Measurements from ENCODE around the gene GALNT13.

GALNT13 gene

GRCh38 chr2:153871231-153872221 lies at the start of gene GALNT13:
Gene GALNT13, plus strand, starts transcription at chr2:153871922.
- no peak for DNase-seq (ENCODE audit: low spot score)

- DNase-seq (ENCODE audit: low spot score) = no peak
Observed at GRCh38 chr2:153823880-153824279, 47.8 kb upstream of the GALNT13 start.

GRCh38 chr2:153828335-153828734 lies 43.4 kb upstream of the GALNT13 start:
- no peak for DNase-seq (ENCODE audit: low spot score)

GRCh38 chr2:153834662-153835061 lies 37.1 kb upstream of the GALNT13 start:
- no peak for DNase-seq (ENCODE audit: low spot score)

- no peak for DNase-seq (ENCODE audit: low spot score)
Observed at GRCh38 chr2:153858250-153858649, 13.5 kb upstream of the GALNT13 start.

DNA sequence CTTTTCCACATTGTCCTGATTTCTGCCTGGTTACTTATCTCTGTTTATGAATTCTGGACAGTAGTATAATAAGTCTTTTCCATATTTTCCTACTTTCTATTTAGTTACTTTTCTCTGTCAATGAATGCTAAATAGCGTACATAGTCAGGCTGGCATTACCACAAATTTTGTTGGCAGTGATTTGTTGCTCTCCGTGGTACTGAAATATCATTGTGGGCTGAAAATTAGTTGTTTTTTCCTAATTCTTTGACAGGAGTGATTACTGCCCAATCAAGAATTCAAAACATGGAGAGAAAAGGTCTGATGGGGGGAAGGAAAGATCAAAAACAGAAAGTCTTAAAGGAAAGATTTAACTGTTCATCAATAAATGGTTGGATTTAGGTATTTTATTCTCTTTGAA lies 7.7 kb upstream of the GALNT13 start:
- no peak for DNase-seq (ENCODE audit: low spot score)

- DNase-seq (ENCODE audit: low spot score) = no peak
Observed at GRCh38 chr2:153866595-153866994, 5.1 kb upstream of the GALNT13 start.

DNA sequence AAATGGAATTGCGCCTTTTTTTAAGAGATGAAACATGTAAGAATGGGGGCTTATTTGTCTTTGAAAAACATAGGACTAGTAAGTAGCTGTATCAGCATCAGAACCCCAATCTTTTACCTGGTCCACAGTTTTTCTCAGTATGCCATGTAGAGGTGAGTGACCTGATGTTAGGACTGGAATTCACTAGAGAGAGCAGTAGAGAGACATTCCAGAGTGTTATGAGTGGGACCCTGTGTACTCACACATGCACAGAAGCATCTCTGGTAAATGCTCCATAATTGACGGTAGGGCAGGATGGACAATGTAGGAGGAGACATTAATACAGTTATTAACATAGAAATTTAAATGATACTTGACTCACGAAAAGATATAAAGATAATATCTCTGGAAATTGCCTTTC lies 1.4 kb upstream of the GALNT13 start:
- no peak for DNase-seq (ENCODE audit: low spot score)

- DNase-seq (ENCODE audit: low spot score) = no peak
Observed at GRCh38 chr2:153872311-153873051, 759 bp downstream of the GALNT13 start.

DNA sequence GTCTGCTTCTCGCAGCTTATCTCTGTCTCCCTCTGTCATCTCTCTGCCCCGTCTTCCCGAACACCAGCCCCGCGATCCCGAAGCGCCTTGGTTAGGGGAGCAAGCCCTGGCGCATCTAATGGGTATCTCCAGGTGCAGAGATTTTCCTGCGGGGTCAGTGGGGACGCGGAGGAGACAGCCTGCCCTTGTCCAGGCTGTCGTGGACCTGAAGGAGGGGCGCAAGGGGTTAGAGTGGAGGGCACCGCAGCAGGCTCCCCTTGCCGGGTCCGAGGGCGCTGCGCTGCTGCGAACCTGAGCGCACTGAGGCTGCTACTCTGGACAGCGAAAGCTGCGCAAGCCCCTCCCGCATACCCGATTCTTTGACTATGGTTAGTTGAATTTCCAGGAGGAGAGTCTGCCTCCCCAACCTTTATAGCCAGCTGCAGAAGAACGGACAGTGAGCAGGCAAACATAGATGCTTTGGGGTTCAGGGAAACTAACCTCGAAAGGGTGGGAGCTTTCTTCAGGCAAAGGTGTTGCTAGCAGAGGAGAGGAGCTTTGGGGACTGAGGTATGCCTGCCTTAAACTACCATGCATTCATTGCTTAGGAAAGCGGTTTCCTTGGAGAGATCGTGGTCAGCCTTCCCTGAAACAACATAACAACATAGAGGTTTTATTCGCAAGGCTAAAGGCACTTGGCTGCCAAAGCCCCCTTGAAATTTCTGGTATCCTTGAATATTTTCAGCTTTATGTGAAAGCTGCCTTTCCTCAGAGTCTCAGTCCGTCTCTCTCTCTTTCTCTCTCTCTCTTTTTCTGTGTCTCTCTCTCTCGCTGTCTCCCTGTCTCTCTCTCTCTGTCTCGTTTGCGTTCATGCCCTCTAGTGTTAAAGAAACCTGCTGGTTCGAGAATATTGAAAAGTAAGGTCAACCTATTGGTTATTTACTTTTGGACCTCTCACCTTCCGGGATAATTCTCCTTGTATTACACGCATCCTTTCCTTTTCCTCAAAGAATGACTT lies 1.6 kb downstream of the GALNT13 start:
- DNase-seq (ENCODE audit: low spot score) = no peak

DNA sequence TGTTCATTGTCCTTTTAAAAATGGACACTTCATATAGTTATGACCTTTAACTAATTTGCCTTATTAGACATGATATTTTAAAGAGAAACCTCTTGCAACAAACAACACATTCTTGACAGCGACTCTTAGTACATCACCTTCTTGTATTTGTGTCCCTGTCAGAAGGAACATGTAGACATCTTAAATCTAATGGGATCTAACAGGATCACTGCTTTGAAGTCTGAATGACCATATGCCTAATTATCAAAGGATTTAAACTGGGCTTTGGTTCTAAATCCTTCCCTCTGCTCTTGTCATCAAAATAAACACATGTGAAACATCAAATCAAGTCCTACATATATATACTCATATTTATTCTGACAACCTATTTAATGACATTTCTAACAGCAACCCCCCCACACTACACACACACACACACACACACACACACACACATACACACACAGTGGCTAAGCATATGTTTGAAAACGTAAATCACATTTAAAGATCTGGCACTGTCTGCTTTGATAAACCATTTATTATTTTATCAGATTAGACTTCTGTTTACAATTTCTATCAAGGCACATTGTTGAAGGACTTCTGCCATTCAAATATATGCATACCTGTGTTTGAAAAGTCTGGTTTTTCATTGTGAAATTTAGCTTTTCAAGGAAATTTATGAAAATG lies 4.2 kb downstream of the GALNT13 start:
- DNase-seq (ENCODE audit: low spot score) = no peak

- no peak for DNase-seq (ENCODE audit: low spot score)
Observed at GRCh38 chr2:153880926-153881325, 9.2 kb downstream of the GALNT13 start.

DNA sequence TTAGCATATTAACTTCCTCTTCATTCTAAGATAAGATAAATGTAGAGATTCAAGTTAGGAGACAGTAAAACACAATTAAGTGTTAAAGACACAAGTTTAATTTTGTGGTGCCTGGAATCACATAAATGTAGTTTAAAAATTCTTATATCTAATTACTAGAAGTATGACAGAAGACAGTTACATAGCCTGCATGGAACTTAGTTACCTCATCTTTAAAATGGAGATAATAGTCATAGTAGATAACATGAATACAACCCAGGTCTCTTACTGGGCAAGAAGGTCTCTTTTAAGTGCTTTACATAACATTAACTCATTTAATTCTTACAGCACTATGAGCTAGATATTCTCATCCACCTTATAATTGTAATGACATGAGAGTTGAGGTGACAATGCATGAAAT lies 15.1 kb downstream of the GALNT13 start:
- DNase-seq (ENCODE audit: low spot score) = no peak

- DNase-seq (ENCODE audit: low spot score) = no peak
Observed at GRCh38 chr2:153890576-153890975, 18.9 kb downstream of the GALNT13 start.

DNA sequence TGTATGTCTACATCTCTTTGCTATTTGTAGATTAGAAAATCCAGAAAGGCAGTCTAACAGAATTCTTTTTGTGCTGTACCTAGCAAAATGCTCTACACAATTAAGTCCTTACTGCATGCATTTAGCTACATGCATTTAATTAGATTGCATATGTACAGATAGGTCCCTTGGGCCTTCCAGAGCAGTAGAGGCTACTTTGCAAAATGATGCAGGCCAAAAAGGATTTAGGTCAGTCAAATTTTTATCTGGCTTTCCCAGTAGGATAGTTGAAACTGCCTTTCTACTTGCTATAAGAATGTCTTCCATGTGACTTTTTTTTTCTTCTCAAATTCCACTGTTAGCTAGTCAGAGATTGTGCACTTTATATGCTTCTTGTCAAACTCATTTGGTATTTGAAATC lies 19.3 kb downstream of the GALNT13 start:
- DNase-seq (ENCODE audit: low spot score) = no peak

GRCh38 chr2:153912798-153913396 lies 41.2 kb downstream of the GALNT13 start:
- no peak for DNase-seq (ENCODE audit: low spot score)

- DNase-seq (ENCODE audit: low spot score) = no peak
Observed at GRCh38 chr2:153917570-153917969, 45.8 kb downstream of the GALNT13 start.

DNA sequence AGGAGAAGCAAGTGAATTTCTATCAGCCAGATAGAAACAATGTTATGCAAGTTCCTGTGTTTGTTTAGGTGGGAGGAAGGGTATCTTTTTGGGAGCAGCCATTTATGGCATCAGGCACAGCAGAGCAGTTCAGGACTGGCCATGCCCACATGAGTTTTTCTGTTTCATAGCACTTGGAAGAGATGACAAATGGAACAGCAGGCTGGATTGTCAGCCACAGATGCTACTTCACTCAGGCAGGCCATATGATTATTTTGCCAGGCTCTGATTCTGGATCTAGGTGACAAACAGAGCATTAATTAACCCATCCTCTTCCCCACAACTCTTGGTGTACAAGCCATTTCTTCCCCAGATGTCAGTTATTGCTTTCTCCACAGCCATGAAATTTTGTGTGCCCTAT lies 63.8 kb downstream of the GALNT13 start:
- no peak for DNase-seq (ENCODE audit: low spot score)

DNA sequence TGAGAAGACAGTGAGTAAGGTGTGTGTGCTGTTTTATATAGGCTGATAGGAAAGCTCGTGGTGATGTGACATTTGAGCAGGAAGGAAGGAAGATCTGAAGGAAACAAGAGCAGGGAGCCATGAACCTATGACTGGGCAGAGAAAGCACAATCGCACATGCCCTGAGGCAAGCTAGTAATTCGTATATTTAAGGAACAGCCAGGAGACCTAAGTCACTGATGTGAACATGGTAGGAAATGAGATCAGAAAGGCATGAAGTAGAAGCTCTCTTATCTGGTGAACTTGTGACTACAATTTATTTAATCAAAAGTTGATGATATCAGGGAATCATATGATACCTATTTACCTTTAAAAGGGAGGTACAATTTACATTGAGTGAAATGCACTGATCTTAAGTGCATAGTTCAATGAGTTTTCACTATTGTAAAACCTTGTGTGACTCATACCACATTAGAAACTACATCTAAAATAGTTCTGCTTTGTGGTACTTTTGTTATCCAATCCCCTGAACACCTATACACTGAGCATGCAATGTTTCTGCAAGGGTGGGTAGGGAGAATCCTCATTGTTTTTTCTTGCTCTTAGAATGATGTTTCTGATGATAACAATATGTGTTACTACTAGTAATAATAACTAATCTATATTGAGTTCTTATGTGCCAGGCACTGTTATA lies 67.5 kb downstream of the GALNT13 start:
- no peak for DNase-seq (ENCODE audit: low spot score)

DNA sequence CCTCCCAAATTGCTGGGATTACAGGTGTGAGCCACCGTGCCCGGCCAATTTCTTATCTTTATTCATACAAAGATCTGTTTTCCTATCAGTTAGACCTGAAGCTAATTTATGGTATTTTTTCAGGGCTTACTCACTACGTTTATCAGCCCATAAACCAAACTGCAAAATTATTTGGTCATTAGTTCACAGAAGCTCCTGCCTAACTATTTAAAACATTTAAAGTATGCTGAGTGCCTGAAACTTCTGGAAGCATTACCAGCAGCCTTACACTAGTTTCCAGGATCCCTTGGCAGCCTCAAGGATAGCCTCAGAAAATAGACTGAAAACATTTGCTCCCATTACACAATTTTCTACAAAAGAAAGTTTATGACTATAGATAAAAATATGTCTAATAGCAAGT lies 68.8 kb downstream of the GALNT13 start:
- no peak for DNase-seq (ENCODE audit: low spot score)

All from hepatic stellate cell (primary cell).